Fibroblast of mammary gland (primary cell): Measurements from ENCODE around the gene DUSP7.

Source experiments
- DNase-seq: peaks from one replicate; pipeline ENCODE4 v3.0.0-alpha.2; 2010; ENCODE audit warnings: low read depth
- H3K4me3 ChIP-seq: 2 replicates; pipeline ENCODE4 v1.5.1; 2011; ENCODE audit warnings: low read depth, mild to moderate bottlenecking, low read length, moderate library complexity; ENCODE audit not compliant: control insufficient read depth
- TF ChIP-seq, protein P1 (sequence below): conservative IDR thresholded peaks from 2 replicates; pipeline ENCODE4 v1.5.1; 2011; ENCODE audit warnings: low read depth, low read length, inconsistent platforms; ENCODE audit not compliant: control insufficient read depth, insufficient read depth

Gene DUSP7

DNA sequence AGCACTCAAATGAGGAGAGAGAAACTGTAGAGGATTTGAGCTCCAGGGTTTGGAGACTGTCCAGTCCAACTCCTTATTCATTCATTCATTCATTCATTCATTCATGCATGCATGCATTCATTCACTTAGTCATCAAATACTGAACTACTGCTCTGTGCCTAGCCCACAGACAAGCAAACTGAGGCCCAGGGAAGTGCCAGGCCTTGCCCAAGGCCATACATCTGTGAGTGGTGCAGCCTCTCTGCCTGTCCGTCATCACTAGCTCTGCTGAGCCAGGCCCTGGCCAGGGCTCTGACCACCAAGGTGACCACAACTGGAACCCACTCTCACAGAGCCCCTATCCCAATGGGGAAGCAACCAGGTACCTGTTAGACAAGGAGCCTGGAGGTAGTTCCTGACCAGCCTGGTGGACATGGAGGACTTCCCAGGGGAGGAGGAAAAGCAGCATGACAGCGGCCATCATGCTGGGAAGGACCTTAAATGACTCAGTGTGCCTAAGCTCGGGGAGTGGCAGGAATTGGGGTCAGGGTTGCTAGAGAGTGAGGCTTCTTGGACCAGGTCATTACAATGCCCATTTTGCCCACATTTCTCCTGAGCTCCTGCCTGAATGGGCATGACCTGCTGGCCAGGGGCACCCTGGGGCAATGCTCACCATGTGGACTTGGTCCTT, 33.1 kb downstream of the DUSP7 start:
- no peak overlapping the region for H3K4me3 ChIP-seq
- TF ChIP-seq, protein P1, sequence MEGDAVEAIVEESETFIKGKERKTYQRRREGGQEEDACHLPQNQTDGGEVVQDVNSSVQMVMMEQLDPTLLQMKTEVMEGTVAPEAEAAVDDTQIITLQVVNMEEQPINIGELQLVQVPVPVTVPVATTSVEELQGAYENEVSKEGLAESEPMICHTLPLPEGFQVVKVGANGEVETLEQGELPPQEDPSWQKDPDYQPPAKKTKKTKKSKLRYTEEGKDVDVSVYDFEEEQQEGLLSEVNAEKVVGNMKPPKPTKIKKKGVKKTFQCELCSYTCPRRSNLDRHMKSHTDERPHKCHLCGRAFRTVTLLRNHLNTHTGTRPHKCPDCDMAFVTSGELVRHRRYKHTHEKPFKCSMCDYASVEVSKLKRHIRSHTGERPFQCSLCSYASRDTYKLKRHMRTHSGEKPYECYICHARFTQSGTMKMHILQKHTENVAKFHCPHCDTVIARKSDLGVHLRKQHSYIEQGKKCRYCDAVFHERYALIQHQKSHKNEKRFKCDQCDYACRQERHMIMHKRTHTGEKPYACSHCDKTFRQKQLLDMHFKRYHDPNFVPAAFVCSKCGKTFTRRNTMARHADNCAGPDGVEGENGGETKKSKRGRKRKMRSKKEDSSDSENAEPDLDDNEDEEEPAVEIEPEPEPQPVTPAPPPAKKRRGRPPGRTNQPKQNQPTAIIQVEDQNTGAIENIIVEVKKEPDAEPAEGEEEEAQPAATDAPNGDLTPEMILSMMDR = no peak
- DNase-seq = no peak

DNA sequence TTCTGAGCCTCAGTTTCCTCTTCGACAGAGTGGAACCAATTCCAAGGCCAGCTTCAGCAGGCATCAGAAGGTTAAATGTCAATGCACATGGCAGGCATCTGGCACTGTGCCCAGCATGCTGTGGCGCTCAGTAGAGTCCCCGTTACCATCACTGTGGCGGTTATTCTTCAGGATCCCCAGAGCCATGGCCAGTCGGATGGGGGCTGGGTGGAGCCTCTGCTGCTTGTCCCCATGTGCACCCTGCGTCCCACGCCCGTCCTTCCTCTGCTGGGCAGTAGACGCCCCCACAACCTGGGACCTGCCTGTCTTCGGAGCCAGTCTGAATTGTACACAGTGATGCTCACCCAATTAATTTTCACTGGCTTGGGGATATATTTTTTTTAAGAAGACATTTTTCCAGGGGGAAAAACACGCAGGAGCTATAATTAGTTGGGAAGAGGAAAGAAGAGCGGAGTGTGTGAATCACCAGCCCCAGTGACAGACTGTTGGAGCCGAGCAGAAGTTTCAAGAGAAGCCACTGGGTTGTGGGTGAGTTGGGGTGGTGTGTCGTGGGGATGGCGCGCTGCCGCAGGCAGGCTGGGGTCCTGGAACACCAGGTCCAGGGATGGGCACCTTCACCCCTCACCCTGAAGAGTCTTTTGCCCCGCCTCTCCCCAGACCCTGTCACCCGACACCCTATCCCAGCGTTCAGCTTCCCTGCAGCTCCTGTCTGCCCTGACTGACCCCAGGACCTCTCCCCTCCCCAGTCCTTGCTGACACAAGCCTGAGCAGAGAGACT, 33.9 kb downstream of the DUSP7 start:
- DNase-seq = peak; percentile 29
- TF ChIP-seq, protein P1 = no peak
- no peak overlapping the region for H3K4me3 ChIP-seq

DNA sequence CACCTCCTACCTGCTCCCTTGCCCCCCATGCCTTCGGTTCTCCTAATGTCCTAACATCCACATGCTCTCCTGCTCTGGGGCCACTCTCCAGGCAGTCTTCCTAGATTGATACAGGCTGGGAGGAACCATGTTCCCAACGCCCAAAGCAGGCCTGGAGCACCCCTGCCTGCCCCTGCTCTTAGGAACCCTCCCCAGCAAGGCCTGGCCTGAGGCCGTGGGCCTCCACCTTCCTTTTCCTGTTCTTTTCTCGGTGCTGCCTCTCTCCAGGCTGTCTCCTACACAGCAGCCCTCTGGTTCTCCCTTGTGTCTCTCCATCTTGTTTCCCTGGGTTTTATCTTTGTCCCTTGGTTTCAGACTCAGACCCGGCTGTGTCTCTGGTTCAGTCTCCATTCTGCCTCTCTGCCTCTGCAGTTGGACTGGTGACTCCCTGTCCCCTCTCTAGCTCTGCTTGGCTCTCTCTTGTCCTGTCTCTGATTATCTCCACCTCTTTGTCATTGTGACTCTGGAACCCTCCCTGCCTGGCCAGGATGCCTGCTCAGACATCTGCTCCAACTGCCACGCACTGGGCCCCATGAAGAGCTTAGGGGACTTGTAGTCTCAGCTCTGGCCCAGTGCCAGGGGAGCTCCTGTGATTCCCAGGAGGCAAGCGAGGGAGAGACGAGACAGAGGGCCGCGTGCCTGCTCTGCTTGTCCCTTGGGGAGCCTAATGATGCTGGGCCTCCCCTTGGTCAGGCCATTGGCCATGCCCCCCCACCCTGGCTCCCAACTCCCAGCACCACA, 34.7 kb downstream of the DUSP7 start:
- TF ChIP-seq, protein P1 = no peak
- no peak for DNase-seq
- H3K4me3 ChIP-seq = no peak overlapping the region

DNA sequence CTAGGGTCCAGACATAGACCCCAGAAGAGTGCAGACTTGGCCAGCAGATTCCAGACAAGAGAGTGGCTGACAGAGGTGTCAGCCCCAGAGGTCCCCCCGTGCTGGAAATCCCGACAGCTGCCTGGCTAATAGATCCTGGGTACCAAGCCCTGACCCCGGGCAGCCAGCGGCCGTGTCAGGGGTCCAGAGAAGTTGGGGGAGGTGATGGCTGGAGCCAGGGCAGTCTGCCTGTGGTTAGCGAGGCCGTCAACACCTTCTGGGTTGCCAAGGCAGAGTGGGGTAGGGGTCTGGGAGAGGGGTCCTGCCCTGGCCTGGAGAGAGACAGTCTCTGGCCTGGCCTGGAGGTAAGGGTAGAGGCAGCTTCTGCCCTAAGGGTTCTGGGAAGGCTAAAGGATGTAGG, 35.6 kb downstream of the DUSP7 start:
- DNase-seq = no peak
- H3K4me3 ChIP-seq = no peak overlapping the region
- TF ChIP-seq, protein P1 = no peak

DNA sequence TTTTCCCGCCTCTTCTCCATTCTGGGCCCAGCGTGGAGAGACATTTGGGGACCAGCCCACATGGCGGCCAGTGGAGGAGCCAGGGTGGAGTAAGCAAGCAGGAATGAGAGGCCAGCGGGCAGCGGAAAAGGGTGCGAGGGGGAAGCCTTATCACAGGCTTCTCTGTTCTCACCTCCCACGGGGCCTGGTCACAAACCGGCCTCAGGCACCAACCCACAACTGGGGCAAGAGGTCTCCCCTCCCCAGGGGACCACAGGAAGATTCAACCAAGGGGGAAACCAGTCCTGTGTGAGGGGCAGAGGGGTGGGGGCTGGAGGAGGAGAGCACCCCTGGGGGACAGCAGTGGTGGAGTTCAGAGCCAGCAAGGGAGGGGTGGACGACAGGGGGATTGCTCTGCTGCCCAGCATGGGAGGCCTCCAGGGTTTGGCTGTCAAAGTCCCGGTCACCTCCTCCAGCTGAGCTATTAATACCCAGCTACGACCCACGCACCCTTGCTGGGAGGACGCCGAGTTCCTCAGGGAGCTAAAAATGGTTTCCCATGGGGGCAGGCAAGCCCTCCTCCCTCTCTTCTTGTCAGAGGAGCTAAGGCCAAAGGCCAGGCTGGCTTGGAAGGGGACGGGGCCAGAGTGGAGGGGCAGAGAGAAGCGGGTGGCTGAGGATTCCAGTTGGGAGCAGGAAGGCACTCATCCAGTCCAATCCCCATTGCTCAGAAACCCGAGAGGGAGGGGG, 36.9 kb downstream of the DUSP7 start:
- H3K4me3 ChIP-seq = no peak overlapping the region
- DNase-seq = no peak
- TF ChIP-seq, protein P1 = no peak

DNA sequence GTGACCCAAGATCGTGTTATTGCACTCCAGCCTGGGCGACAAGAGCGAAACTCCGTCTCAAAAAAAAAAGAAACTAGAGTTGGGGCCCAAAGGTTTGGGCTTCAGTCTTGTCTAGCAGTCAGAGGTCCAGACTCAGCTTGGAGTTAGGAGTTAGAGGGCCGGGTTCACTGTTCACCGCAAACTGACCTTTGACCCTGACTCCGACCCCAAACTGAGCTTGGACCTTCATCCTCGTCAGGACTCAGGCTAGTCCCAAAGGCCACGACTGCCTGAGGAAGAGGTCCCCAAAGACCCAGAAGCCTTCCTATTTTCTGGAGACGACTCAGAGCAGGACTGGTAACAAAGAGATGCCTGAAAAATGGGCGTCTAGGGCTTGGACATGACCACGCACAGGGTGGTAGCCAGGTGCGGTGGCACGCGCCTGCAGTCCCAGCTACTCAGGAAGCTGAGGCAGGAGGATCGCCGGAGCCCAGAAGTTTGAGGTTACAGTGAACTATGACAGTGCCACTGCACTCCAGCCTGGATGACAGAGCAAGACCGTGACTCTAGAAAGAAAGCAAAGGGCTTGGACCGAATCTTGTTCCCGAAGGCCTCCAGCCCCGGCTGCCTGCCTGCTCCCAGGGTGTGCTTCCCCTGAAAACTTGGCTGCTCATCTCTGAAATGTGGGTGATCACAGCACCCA, 37.9 kb downstream of the DUSP7 start:
- TF ChIP-seq, protein P1 = no peak
- H3K4me3 ChIP-seq = no peak overlapping the region
- DNase-seq = no peak
